Suprapubic skin (tissue), 4 donors: ENCODE results near the gene GALR3.

Source experiments
- EP300 ChIP-seq: sonication (generic); formaldehyde crosslinking; IDR thresholded peaks from one replicate; pipeline ENCODE4 v1.6.1; 2017; ENCODE audit warnings: antibody characterized with exemption
- POLR2A ChIP-seq, 2 donors: fragments of 450-650 bp; IDR thresholded peaks; one replicate each; pipeline ENCODE4 v1.6.1; 2017; ENCODE audit warnings: antibody characterized with exemption in 2 of 2, mild to moderate bottlenecking in 2 of 2, moderate library complexity in 2 of 2
- POLR2AphosphoS5 ChIP-seq, 3 donors: sonication (generic); formaldehyde crosslinking; IDR thresholded peaks; one replicate each; pipeline ENCODE4 v1.6.1; 2017; ENCODE audit warnings: antibody characterized with exemption in 3 of 3
- TF ChIP-seq, protein P1 (sequence below), 2 donors: fragments of 200-600 bp in 1 of 2; fragments of 450-650 bp in 1 of 2; sonication (generic) in 1 of 2; IDR thresholded peaks; one replicate each; pipeline ENCODE4 v1.5.1; 2016 to 2019; ENCODE audit warnings: antibody characterized with exemption in 2 of 2, mild to moderate bottlenecking in 1 of 2, moderate library complexity in 1 of 2

- TF ChIP-seq POLR2AphosphoS5 (IDR thresholded peaks at IDR 0.05) (no peak), EP300 (no peak), POLR2A (IDR thresholded peaks at IDR 0.05) (no peak)
- TF ChIP-seq, protein P1, sequence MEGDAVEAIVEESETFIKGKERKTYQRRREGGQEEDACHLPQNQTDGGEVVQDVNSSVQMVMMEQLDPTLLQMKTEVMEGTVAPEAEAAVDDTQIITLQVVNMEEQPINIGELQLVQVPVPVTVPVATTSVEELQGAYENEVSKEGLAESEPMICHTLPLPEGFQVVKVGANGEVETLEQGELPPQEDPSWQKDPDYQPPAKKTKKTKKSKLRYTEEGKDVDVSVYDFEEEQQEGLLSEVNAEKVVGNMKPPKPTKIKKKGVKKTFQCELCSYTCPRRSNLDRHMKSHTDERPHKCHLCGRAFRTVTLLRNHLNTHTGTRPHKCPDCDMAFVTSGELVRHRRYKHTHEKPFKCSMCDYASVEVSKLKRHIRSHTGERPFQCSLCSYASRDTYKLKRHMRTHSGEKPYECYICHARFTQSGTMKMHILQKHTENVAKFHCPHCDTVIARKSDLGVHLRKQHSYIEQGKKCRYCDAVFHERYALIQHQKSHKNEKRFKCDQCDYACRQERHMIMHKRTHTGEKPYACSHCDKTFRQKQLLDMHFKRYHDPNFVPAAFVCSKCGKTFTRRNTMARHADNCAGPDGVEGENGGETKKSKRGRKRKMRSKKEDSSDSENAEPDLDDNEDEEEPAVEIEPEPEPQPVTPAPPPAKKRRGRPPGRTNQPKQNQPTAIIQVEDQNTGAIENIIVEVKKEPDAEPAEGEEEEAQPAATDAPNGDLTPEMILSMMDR (IDR thresholded peaks at IDR 0.05), result no peak
Observed at GRCh38 chr22:37843741-37844089, 20.5 kb downstream of the GALR3 start.
